Epithelial cell of esophagus (primary cell): ENCODE results near the gene MIPEP.

Experiments
- DNase-seq: peaks from one replicate; pipeline ENCODE4 v3.0.0; 2010; ENCODE audit warnings: low read depth
- H3K4me3 ChIP-seq: 2 replicates; pipeline ENCODE4 v1.5.1; 2011; ENCODE audit warnings: mild to moderate bottlenecking, low read length, control low read depth
- CTCF ChIP-seq: IDR thresholded peaks from 2 replicates; pipeline ENCODE4 v1.5.1; 2011; ENCODE audit warnings: low read depth, mild to moderate bottlenecking, low read length, control low read depth, inconsistent platforms; ENCODE audit not compliant: insufficient read depth; ENCODE audit errors: missing control alignments

Gene MIPEP

DNA sequence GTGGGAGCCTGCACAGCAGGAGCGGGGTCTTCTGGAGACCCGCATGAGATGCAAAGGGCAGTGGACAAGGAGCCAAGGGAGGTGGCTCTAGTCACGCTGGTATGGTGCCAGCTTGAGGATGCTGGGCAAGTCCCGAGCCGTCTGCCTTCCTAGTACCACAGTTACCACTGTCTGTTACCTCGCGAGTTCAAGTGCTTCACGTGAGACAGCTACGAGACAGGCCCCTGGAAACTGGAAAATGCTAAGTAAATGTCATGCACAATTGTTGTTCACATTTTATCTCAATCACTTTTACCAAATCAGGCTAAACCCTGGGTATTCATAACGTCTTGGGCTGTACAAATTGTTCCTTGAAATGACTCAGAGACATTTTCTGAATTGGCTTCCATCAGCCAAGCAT is 163.3 kb downstream of the MIPEP start:
- DNase-seq = no peak
- no peak for TF ChIP-seq CTCF
- H3K4me3 ChIP-seq = no peak overlapping the region

GRCh38 chr13:23724196-23724970 is 164.8 kb downstream of the MIPEP start:
- no peak for TF ChIP-seq CTCF
- no peak overlapping the region for H3K4me3 ChIP-seq
- DNase-seq = peak; percentile 44

GRCh38 chr13:23723471-23723870 is 165.7 kb downstream of the MIPEP start:
- no peak overlapping the region for H3K4me3 ChIP-seq
- no peak for TF ChIP-seq CTCF
- DNase-seq = no peak

GRCh38 chr13:23722726-23723453 is 166.3 kb downstream of the MIPEP start:
- DNase-seq = no peak
- no peak overlapping the region for H3K4me3 ChIP-seq
- no peak for TF ChIP-seq CTCF

DNA sequence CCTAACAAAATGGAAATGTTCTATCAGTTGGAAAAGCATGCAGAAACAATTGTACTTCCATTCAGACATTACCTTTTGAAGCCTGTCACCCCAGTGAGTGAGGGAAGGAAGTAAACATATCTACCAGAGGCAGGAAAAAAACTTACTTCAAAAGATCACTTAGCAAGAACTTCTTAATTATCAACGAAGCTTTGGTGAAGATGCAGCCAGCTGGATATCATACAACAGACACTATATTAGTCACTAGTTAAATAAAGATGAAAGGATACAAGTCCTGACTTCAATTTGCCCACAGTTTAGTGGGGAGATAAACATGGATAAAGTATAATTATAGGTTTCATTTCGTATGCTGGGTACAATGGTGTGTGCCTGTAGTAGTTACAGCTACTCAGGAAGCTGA is 170.2 kb downstream of the MIPEP start:
- no peak for TF ChIP-seq CTCF
- no peak for DNase-seq
- no peak overlapping the region for H3K4me3 ChIP-seq

DNA sequence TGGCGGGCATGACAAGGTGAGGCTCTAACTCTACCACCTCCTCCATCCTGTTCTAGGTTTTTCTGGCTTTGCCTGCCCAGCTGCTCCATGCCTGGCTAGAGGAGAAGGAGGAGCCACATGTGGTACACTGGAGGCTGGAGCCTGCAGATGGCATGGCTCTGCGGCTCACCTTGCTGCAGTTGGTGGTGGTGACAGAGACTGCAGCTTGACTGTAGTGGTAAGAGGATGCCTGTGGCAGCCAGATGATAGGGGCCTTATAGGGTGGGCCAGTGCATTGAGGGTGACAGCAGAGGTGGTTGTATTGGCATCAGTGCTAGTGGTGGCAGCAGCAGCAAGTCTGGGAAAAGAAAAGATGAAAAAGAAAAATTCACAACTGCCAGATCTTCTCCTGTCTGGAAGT is 172.8 kb downstream of the MIPEP start:
- H3K4me3 ChIP-seq = no peak overlapping the region
- DNase-seq = no peak
- TF ChIP-seq CTCF = no peak
